NB4 (cell line): ENCODE results near the gene SASH1.

Experiments used
- CTCF ChIP-seq: IDR thresholded peaks from one replicate; pipeline ENCODE4 v1.5.1; 2012; ENCODE audit warnings: low read depth, low read length
- MYC ChIP-seq: IDR thresholded peaks from 2 replicates; pipeline ENCODE4 v1.6.1; 2011; ENCODE audit warnings: low read depth, low read length
- POLR2A ChIP-seq: IDR thresholded peaks from 2 replicates; pipeline ENCODE4 v1.6.1; 2011; ENCODE audit warnings: mild to moderate bottlenecking; ENCODE audit not compliant: insufficient read length; ENCODE audit errors: extremely low read depth

DNA sequence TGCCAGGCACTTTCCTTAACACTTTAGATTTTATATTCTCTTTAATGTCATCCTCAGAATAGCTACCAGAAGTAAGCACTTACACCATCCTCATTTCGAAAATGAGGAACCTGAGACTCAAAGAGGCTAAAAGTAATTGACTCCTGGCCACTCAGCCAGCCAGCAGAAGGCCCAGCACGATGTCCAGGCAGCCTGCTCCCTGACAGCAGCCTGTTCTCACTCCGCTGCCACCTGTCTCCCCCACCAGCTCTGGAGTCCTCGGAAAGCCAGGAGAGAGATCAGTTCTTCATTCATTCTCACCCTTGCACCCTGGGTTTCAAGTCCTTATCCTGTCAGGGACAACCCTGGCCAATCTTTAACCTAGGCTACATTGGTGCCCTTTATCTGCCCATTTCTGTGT is 174.0 kb downstream of the SASH1 start:
- no peak for TF ChIP-seq CTCF
- no peak for TF ChIP-seq POLR2A
- no peak for TF ChIP-seq MYC
